Suprapubic skin (tissue), 4 donors: ENCODE results near the gene SUMF1. TPM values are rescaled to one million over a fixed set of nuclear protein-coding genes. Genes with fewer than 3 reads are reported as not detected.

Source experiments
- DNase-seq, 2 donors: peaks; one replicate each; pipeline ENCODE4 v3.0.0-alpha.2; 2019; ENCODE audit warnings: low spot score in 2 of 2
- H3K27ac ChIP-seq: fragments of 200-600 bp; sonication (generic); one replicate; pipeline ENCODE4 v1.5.1; 2019
- H3K27me3 ChIP-seq: fragments of 200-600 bp; sonication (generic); one replicate; pipeline ENCODE4 v1.5.1; 2019
- H3K36me3 ChIP-seq: fragments of 200-600 bp; sonication (generic); one replicate; pipeline ENCODE4 v1.5.1; 2019
- H3K4me1 ChIP-seq: fragments of 200-600 bp; sonication (generic); one replicate; pipeline ENCODE4 v1.5.1; 2019
- H3K4me3 ChIP-seq: fragments of 200-600 bp; sonication (generic); one replicate; pipeline ENCODE4 v1.5.1; 2019; ENCODE audit warnings: mild to moderate bottlenecking
- H3K9me3 ChIP-seq: fragments of 200-600 bp; sonication (generic); one replicate; pipeline ENCODE4 v1.5.1; 2019
- EP300 ChIP-seq: sonication (generic); formaldehyde crosslinking; IDR thresholded peaks from one replicate; pipeline ENCODE4 v1.6.1; 2017; ENCODE audit warnings: antibody characterized with exemption
- POLR2A ChIP-seq, 2 donors: fragments of 450-650 bp; IDR thresholded peaks; one replicate each; pipeline ENCODE4 v1.6.1; 2017; ENCODE audit warnings: antibody characterized with exemption in 2 of 2, mild to moderate bottlenecking in 2 of 2, moderate library complexity in 2 of 2
- POLR2AphosphoS5 ChIP-seq, 3 donors: sonication (generic); formaldehyde crosslinking; IDR thresholded peaks; one replicate each; pipeline ENCODE4 v1.6.1; 2017; ENCODE audit warnings: antibody characterized with exemption in 3 of 3
- WGBS: methylation state at CpG from one replicate; pipeline ENCODE4 v1.1.5; 2018; 5-methylcytosine and 5-hydroxymethylcytosine counted together
- total RNA-seq, 4 donors: library from RNA; depleted of rRNA; stranded (reverse); fragments of >200 nt; gene quantifications; one replicate each; pipeline ENCODE4 v1.1.0, GENCODE V29; 2016
- TF ChIP-seq, protein P1 (sequence below), 2 donors: fragments of 200-600 bp in 1 of 2; fragments of 450-650 bp in 1 of 2; sonication (generic) in 1 of 2; IDR thresholded peaks; one replicate each; pipeline ENCODE4 v1.5.1; 2016 to 2019; ENCODE audit warnings: antibody characterized with exemption in 2 of 2, mild to moderate bottlenecking in 1 of 2, moderate library complexity in 1 of 2

Gene SUMF1
- total RNA-seq, 4 donors from 2014 or later, result 38.9 to 47.3 (median 42.3) TPM

DNA sequence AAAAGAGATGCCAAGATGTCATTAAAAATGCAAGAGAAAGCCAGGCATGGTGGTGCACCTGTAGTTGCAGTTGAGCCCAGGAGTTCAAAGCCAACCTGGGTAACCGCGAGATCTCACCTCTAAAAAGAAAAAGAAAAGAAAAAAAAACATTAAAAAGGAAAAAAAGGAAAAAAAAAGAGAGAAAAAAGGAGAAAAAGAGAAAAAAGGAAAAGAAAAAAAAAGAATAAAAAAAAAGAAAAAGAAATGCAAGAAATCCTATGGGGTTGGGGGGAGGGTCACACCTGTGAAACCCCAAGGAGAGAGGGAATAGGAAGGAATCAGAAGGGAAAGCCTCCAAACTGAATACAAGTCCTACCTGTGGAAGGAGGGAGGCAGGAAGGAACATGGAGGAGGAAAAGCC, 5.2 kb upstream of the SUMF1 start:
- H3K4me3 ChIP-seq, result no peak overlapping the region
- peaks cover 2% of the 10 kb centered on the region for H3K4me1 ChIP-seq
- H3K27me3 ChIP-seq, result no peaks in the 10 kb centered on the region
- TF ChIP-seq POLR2AphosphoS5 (IDR thresholded peaks at IDR 0.05) (no peak), EP300 (no peak), POLR2A (IDR thresholded peaks at IDR 0.05) (no peak)
- TF ChIP-seq, protein P1, sequence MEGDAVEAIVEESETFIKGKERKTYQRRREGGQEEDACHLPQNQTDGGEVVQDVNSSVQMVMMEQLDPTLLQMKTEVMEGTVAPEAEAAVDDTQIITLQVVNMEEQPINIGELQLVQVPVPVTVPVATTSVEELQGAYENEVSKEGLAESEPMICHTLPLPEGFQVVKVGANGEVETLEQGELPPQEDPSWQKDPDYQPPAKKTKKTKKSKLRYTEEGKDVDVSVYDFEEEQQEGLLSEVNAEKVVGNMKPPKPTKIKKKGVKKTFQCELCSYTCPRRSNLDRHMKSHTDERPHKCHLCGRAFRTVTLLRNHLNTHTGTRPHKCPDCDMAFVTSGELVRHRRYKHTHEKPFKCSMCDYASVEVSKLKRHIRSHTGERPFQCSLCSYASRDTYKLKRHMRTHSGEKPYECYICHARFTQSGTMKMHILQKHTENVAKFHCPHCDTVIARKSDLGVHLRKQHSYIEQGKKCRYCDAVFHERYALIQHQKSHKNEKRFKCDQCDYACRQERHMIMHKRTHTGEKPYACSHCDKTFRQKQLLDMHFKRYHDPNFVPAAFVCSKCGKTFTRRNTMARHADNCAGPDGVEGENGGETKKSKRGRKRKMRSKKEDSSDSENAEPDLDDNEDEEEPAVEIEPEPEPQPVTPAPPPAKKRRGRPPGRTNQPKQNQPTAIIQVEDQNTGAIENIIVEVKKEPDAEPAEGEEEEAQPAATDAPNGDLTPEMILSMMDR (IDR thresholded peaks at IDR 0.05), result no peak
- no peak for DNase-seq
- 100% methylated on average over 2 of the region's 2 CpGs for whole genome bisulfite sequencing
- H3K36me3 ChIP-seq, result no peaks in the 10 kb centered on the region
- no peaks in the 10 kb centered on the region for H3K9me3 ChIP-seq
- no peak overlapping the region for H3K27ac ChIP-seq

DNA sequence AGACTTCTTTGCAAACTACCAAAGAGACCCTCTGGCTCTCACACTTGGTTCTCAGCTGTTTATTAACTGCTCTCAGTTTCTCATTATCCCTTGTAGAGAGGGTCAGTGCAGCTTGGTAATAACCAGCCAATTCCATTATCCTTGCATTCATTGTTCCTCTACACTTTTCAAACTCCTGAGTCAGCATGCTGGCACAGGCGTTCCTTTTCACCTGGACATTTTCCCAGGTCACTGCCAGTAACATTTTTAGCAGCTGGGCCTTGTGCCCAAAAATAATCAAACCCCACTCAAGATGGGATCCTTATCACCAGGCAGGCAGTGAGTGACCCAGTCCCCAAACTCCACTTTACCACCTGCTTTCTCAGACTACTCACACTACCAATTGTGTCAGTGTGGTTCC, 4.8 kb upstream of the SUMF1 start:
- no peaks in the 10 kb centered on the region for H3K9me3 ChIP-seq
- peaks cover 3% of the 10 kb centered on the region for H3K4me1 ChIP-seq
- H3K27ac ChIP-seq, result no peak overlapping the region
- TF ChIP-seq, protein P1 (IDR thresholded peaks at IDR 0.05), result no peak
- no peak for TF ChIP-seq EP300
- TF ChIP-seq POLR2AphosphoS5 (IDR thresholded peaks at IDR 0.05), result no peak
- TF ChIP-seq POLR2A (IDR thresholded peaks at IDR 0.05), result no peak
- H3K4me3 ChIP-seq, result no peak overlapping the region
- no peaks in the 10 kb centered on the region for H3K36me3 ChIP-seq
- DNase-seq, result no peak
- H3K27me3 ChIP-seq, result no peaks in the 10 kb centered on the region
- 35% methylated on average over 1 of the region's 1 CpG for WGBS

DNA sequence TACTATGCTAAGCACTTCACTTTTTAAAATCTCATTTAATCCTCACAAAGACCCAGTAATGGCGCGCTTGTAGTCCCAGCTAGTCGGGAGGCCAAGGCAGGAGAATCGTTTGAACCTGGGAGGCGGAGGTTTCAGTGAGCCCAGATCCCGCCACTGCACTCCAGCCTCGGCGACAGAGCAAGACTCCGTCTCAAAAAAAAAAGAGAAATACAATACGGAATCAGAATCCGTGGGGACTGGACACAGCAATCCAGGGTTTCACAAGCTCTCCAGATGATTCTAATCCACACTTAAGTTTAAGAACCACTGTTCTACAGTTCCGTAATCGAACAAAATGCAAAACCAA, 426 bp upstream of the SUMF1 start:
- Histone ChIP-seq H3K4me3 (peak overlapping the region; percentile 67), H3K36me3 (no peaks in the 10 kb centered on the region), H3K27ac (peak overlapping the region; percentile 86), H3K27me3 (no peaks in the 10 kb centered on the region), H3K4me1 (peaks cover 12% of the 10 kb centered on the region), H3K9me3 (no peaks in the 10 kb centered on the region)
- TF ChIP-seq, protein P1 (IDR thresholded peaks at IDR 0.05), result no peak
- TF ChIP-seq POLR2A (IDR thresholded peaks at IDR 0.05) (no peak), POLR2AphosphoS5 (IDR thresholded peaks at IDR 0.05) (no peak), EP300 (no peak)
- 75% methylated on average over 13 of the region's 13 CpGs for WGBS
- DNase-seq, result no peak

DNA sequence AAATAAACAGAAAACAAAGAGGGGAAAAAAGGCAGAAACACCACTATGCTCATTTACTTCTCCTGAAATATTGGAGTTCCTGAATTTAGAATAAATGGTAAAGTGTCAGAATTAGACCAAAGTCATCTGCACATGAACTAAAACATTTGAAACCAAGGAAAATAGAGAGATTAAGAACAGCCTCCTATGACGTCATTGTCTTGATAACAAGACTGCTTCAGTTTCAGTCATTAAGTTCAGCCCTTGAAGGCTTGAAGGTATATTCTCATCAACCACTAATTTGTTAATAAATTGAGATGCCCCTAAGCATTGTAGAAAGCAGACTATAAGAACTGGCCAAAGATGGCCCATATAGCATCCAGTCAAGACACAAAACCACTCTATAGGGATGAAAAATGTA, 2.5 kb downstream of the SUMF1 start:
- WGBS, result 67% methylated on average over 1 of the region's 1 CpG
- Histone ChIP-seq H3K27me3 (no peaks in the 10 kb centered on the region), H3K36me3 (no peaks in the 10 kb centered on the region), H3K4me1 (peaks cover 12% of the 10 kb centered on the region), H3K27ac (no peak overlapping the region), H3K4me3 (no peak overlapping the region), H3K9me3 (no peaks in the 10 kb centered on the region)
- TF ChIP-seq POLR2AphosphoS5 (IDR thresholded peaks at IDR 0.05), result no peak
- no peak for TF ChIP-seq EP300
- TF ChIP-seq, protein P1 (IDR thresholded peaks at IDR 0.05), result no peak
- no peak for TF ChIP-seq POLR2A (IDR thresholded peaks at IDR 0.05)
- DNase-seq, result no peak

DNA sequence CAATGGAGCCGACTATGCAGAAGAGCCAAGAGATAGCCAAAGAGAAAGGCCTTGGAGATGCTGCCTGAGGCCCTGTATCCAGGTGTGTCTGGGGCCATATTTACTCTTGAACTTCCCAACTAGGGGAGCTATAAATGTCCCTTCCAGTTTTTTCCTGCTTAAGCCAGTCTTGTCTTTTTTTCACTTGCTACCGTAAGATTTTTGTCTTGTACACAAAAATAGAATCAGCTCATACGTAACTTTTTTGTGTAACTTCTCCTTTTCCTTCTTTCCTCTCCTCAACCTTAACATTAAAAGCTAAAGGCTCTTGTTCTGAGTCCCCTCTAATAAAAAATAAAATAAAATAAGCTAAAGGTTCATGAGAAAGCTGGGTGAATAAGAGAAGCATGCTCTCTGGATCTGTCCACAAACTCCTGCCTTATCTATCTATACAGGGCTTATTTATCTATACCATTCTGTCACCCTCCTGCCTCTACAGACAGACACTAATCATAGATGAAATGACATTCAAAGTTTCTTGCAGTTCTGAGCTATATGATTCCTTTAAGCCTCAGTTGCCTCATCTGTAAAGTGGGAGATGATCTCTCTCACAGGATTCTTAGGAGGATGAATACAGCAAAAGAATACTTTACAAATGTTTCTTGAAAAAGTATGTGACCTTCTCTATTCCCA, 4.6 kb downstream of the SUMF1 start:
- H3K9me3 ChIP-seq, result no peaks in the 10 kb centered on the region
- TF ChIP-seq, protein P1 (IDR thresholded peaks at IDR 0.05), result no peak
- no peak for TF ChIP-seq POLR2A (IDR thresholded peaks at IDR 0.05)
- no peak for TF ChIP-seq POLR2AphosphoS5 (IDR thresholded peaks at IDR 0.05)
- TF ChIP-seq EP300, result no peak
- no peaks in the 10 kb centered on the region for H3K27me3 ChIP-seq
- WGBS, result 94% methylated on average over 3 of the region's 3 CpGs
- H3K36me3 ChIP-seq, result no peaks in the 10 kb centered on the region
- H3K27ac ChIP-seq, result no peak overlapping the region
- DNase-seq, result no peak
- H3K4me3 ChIP-seq, result no peak overlapping the region
- H3K4me1 ChIP-seq, result peaks cover 12% of the 10 kb centered on the region
